Measurements from ENCODE around the gene SIVA1. TPM values are rescaled to one million over a fixed set of nuclear protein-coding genes. Genes with fewer than 3 reads are reported as not detected.

Gene SIVA1
- total RNA-seq, 1 donor from 2014 or later: 47.9 TPM

DNA sequence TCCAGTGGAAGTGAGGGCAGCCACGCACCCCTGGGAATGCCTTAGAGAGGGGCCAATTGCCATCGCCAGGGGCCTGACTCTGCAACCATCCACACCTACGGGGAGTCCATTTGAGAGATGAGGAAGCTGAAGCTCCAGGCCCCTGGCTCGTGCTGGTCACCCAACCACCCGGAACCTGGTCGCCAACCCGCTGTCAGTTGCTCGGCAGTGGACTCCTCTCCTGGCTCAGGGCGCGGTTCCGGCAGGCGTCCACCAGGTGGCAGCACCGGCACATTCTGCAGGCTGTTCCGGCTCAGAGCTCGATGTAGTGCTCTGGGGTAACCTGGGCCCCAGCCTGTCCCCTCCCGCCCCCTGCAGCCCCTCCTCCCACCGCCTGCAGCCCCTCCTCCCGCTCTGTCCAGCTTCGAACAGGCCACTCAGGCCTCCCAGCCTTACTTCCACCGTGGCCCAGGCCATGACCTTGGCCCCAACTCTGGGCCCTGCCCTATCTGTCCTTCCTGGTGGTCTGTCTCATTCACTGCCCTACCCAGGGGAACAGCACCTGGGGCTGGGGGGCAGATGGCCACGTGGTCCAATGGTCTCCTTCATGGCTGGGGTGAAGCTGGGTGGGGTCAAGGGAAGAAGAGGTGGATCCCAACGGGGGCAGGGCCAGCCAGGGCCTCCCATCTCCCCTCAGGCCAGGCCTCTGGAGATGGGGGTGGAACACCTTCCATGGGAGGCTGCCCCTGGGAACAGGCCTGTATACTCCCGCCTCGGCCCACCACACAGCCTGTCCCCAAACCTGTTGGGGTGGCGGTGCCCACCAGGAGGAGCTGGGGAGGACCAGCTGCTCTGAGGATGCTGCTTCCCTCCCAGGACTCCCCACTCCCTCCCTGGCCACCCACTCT, 15.7 kb downstream of the SIVA1 start:
- Mint-ChIP-seq H3K27me3 (no peaks in the 10 kb centered on the region), H3K9me3 (peaks cover 2% of the 10 kb centered on the region), H3K36me3 (ENCODE audit: low read depth) (peaks cover 30% of the 10 kb centered on the region), H3K4me1 (peaks cover 3% of the 10 kb centered on the region), H3K4me3 (no peak overlapping the region), H3K27ac (no peak overlapping the region)
- intact Hi-C loops (cut with micrococcal nuclease): loop anchor here (1.0 to 2.0 kb wide), 5 partner anchors 32 to 277 kb away; partner anchors contain the start of gene ZBTB42
- CTCF ChIA-PET: interaction anchor here (0.6 to 6.7 kb wide), 12 partner anchors 15 to 291 kb away, joined by 3 to 59 read pairs (median 3); partner anchors contain the start of genes SIVA1 and ZBTB42
- ATAC-seq (ENCODE audit: low read depth) (peak; percentile 98), DNase-seq (peak; percentile 90)
- POLR2A ChIA-PET: interaction anchor here (0.7 to 1.2 kb wide), 3 partner anchors 20 to 57 kb away, joined by 3 to 13 read pairs (median 4); no protein-coding TSS in a partner anchor
- TF ChIP-seq, protein P1, sequence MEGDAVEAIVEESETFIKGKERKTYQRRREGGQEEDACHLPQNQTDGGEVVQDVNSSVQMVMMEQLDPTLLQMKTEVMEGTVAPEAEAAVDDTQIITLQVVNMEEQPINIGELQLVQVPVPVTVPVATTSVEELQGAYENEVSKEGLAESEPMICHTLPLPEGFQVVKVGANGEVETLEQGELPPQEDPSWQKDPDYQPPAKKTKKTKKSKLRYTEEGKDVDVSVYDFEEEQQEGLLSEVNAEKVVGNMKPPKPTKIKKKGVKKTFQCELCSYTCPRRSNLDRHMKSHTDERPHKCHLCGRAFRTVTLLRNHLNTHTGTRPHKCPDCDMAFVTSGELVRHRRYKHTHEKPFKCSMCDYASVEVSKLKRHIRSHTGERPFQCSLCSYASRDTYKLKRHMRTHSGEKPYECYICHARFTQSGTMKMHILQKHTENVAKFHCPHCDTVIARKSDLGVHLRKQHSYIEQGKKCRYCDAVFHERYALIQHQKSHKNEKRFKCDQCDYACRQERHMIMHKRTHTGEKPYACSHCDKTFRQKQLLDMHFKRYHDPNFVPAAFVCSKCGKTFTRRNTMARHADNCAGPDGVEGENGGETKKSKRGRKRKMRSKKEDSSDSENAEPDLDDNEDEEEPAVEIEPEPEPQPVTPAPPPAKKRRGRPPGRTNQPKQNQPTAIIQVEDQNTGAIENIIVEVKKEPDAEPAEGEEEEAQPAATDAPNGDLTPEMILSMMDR (IDR thresholded peaks at IDR 0.05): no peak

DNA sequence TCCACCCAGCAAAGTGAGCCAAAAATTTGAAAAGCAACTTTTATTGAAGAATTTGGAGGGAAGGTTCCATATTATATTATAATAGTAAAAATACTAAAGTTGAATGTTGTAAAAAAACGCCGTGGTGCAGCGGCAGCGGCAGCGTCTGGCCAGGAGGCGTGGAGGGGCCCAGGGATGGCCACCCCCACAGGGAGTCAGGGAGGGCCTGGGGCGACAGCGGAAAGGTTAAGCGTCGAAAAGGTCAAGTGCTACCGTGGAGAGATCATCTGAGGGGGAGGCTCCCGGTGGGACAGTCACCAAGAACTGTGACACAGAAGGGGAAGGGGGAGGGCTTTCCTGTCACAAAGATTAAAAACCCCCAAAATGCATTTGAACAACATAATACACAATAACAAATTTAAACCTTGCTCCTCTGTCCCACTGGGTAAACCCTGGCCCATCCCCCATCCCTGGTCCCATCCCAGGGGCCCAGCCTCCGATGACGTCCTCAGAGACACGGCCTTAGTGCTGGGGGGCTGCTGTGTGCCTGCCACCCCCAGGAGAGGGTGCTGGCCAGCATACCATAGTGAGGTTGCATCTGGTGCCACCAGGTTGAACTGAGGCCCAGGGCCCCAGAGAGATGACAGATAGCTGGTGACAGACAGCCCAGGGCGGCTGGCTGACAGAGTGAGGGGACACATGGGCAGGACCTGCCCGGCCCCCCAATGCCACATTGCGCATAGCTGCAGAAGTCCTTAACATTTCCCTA, 16.6 kb downstream of the SIVA1 start:
- DNase-seq (no peak), ATAC-seq (ENCODE audit: low read depth) (no peak)
- H3K4me3 Mint-ChIP-seq: no peak overlapping the region
- H3K27me3 Mint-ChIP-seq: no peaks in the 10 kb centered on the region
- ChIA-PET POLR2A (interaction anchor here (1.2 kb wide), 1 partner anchor 48 kb away, joined by 4 read pairs; no protein-coding TSS in a partner anchor), CTCF (interaction anchor here (0.8 to 6.7 kb wide), 5 partner anchors 16 to 276 kb away, joined by 3 to 59 read pairs (median 9); partner anchors contain the start of genes SIVA1 and ZBTB42)
- peaks cover 3% of the 10 kb centered on the region for H3K4me1 Mint-ChIP-seq
- peaks cover 2% of the 10 kb centered on the region for H3K9me3 Mint-ChIP-seq
- intact Hi-C loops (cut with micrococcal nuclease): loop anchor here (2.0 kb wide), 1 partner anchor 31 kb away; the partner anchor contains the start of gene ZBTB42
- TF ChIP-seq, protein P1 (IDR thresholded peaks at IDR 0.05): no peak
- no peak overlapping the region for H3K27ac Mint-ChIP-seq
- H3K36me3 Mint-ChIP-seq (ENCODE audit: low read depth): peaks cover 34% of the 10 kb centered on the region

DNA sequence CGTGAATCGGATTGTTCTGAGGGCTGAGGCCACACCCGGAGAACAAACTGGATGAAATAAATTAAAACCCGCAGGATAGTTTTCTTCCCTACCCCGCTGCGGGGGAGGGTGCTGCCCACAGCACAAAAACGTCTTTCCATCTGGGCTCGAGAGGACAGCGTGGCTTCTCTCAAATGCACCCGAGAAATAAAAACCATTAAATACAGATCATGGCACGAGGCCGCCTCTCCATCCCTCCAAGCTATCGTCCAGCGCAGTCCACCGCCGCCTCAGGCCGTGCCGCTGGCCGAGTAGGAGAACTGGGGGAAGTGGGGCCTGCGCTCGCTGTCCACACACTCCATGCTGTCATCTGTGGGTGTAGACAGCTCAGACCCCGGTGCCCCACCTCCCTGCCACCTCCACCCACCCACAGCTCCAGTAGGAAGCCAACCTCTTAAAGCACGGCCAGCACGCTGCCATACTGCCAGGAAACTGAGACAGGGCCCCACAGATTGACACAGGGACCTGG, 17.2 kb downstream of the SIVA1 start:
- DNase-seq (no peak), ATAC-seq (ENCODE audit: low read depth) (no peak)
- Mint-ChIP-seq H3K9me3 (peaks cover 2% of the 10 kb centered on the region), H3K36me3 (ENCODE audit: low read depth) (peaks cover 34% of the 10 kb centered on the region), H3K4me1 (peaks cover 3% of the 10 kb centered on the region), H3K4me3 (no peak overlapping the region), H3K27me3 (no peaks in the 10 kb centered on the region), H3K27ac (no peak overlapping the region)
- TF ChIP-seq, protein P1 (IDR thresholded peaks at IDR 0.05): no peak
- intact Hi-C loops (cut with micrococcal nuclease): no loop called here
- ChIA-PET POLR2A (no interaction called here), CTCF (interaction anchor here (6.7 kb wide), 1 partner anchor 56 kb away, joined by 59 read pairs; no protein-coding TSS in a partner anchor)

DNA sequence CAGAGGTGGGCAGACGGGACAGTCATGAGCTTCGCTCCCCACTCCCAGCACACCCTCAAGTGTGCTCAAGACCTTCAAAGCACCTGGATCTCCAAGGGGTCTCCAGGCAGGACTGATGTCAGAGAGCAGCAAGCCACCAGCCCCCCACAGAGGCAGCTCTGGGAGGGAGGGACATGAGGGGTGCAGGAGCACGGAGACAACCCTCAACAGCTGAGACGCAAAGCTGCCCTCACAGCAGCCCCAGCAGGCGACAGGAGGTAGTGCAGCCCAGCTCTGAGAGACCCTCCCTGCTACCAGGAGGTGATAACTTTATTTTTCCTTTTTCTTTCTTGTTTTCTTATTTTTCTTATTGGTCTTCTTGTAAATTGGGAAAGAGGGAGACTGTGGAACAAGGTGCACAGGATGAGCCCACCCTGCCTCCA, 17.9 kb downstream of the SIVA1 start:
- H3K4me1 Mint-ChIP-seq: peaks cover 3% of the 10 kb centered on the region
- H3K9me3 Mint-ChIP-seq: peaks cover 2% of the 10 kb centered on the region
- no peak for ATAC-seq (ENCODE audit: low read depth)
- CTCF ChIA-PET: interaction anchor here (6.7 kb wide), 1 partner anchor 55 kb away, joined by 59 read pairs; no protein-coding TSS in a partner anchor
- intact Hi-C loops (cut with micrococcal nuclease): no loop called here
- DNase-seq: no peak
- no peaks in the 10 kb centered on the region for H3K27me3 Mint-ChIP-seq
- POLR2A ChIA-PET: no interaction called here
- no peak overlapping the region for H3K27ac Mint-ChIP-seq
- no peak overlapping the region for H3K4me3 Mint-ChIP-seq
- H3K36me3 Mint-ChIP-seq (ENCODE audit: low read depth): peaks cover 34% of the 10 kb centered on the region
- TF ChIP-seq, protein P1 (IDR thresholded peaks at IDR 0.05): no peak
